Stimulated activated naive CD8-positive, alpha-beta T cell treated with anti-CD3 and anti-CD28 coated beads, Interleukin-15, Interleukin-2, amounts not matched to agents 100 ng/mL and 50 ng/mL, for 24 hours (primary cell): ENCODE measurements around the gene IGF2.

Source experiments
- H3K27ac Mint-ChIP-seq: one replicate; pipeline ENCODE4 v1.8.0; 2021; ENCODE audit warnings: mild to moderate bottlenecking, mixed read lengths
- H3K27me3 Mint-ChIP-seq: one replicate; pipeline ENCODE4 v1.8.0; 2021; ENCODE audit warnings: mixed read lengths
- H3K36me3 Mint-ChIP-seq: one replicate; pipeline ENCODE4 v1.8.0; 2021; ENCODE audit warnings: low read depth, mixed read lengths
- H3K4me1 Mint-ChIP-seq: one replicate; pipeline ENCODE4 v1.8.0; 2021; ENCODE audit warnings: low read depth, mixed read lengths
- H3K4me3 Mint-ChIP-seq: one replicate; pipeline ENCODE4 v1.8.0; 2021; ENCODE audit warnings: mild to moderate bottlenecking, mixed read lengths
- H3K9me3 Mint-ChIP-seq: one replicate; pipeline ENCODE4 v1.8.0; 2021; ENCODE audit warnings: mixed read lengths

IGF2 gene

GRCh38 chr11:2175659-2176058, 36.5 kb upstream of the IGF2 start:
- no peak overlapping the region for H3K27ac Mint-ChIP-seq
- H3K36me3 Mint-ChIP-seq, result no peaks in the 10 kb centered on the region
- H3K27me3 Mint-ChIP-seq, result no peaks in the 10 kb centered on the region
- H3K9me3 Mint-ChIP-seq, result no peaks in the 10 kb centered on the region
- no peak overlapping the region for H3K4me3 Mint-ChIP-seq
- H3K4me1 Mint-ChIP-seq, result no peaks in the 10 kb centered on the region

DNA sequence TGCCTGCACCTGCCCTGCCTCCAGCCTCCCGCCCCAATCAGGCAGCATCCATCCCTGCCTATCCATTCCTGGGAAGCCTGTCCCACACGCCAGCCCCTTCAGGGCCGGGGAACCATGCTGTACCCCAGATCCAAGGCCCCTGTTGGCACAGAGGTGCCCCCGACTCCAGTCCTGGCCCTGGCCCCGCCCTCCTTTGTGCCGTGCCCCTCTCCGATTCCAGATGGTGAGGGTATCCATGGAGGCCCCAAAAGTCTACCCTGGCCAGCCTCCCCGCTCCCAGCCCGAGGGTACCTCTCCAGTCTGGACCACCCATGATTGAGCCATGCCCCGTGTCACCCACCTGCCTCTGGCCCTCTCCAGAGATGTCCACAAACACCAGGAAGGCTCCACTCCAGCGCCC, 35.2 kb upstream of the IGF2 start:
- Mint-ChIP-seq H3K36me3 (no peaks in the 10 kb centered on the region), H3K9me3 (no peaks in the 10 kb centered on the region), H3K4me3 (no peak overlapping the region), H3K4me1 (no peaks in the 10 kb centered on the region), H3K27ac (no peak overlapping the region), H3K27me3 (no peaks in the 10 kb centered on the region)

DNA sequence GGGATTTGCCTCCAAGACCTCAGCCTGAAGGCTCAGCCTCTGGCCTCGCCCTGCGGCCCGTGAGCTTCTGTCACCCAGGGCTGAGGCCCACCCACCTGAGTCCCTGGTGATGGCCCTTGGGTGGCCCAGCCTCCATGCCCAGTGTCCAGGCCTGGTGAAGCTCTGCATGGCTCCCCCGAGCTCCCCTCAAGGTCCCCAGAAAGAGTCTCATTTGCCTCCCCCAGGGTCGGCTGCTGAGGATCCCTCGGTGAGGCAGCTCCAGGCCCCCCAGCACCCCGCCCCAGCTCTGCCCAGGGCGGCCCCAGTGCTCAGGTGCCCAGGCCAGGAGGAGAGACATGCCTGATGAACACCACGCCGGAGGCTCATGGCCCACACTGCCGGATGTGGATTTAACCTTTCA, 34.6 kb upstream of the IGF2 start:
- Mint-ChIP-seq H3K9me3 (no peaks in the 10 kb centered on the region), H3K36me3 (no peaks in the 10 kb centered on the region), H3K27ac (no peak overlapping the region)

DNA sequence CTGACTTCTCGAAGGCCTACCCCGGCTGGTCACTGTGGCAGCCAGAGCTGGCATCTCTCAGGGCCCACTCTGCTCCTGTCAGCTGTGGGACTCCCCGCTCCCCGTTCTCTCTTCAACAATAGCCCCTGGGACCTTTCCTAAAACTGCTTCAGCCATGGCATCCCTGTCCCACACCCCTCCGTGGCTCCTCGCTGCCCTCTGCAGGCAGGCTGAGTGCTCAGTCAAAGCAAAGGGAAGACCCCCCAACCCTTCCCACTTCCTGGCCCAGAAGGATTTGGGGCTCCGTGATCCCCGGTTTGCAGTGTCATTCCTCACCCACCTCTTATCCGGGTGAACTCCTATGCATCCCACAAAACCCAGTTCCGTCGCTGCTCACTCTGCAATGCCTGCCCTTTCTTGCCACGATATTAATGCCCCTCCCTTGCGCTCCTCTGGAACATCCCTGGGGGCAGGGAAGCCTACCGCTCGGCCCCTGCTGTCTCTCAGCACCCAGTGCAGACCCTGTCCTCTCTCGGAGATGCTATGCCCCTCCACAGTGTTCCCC, 34.0 kb upstream of the IGF2 start:
- Mint-ChIP-seq H3K4me1 (no peaks in the 10 kb centered on the region), H3K36me3 (no peaks in the 10 kb centered on the region)

More for the DNA sequence above, 34.6 kb upstream of the IGF2 start:
- Mint-ChIP-seq H3K4me3 (no peak overlapping the region), H3K4me1 (no peaks in the 10 kb centered on the region), H3K27me3 (no peaks in the 10 kb centered on the region)

GRCh38 chr11:2172676-2173075, 33.5 kb upstream of the IGF2 start:
- Mint-ChIP-seq H3K36me3 (no peaks in the 10 kb centered on the region), H3K9me3 (no peaks in the 10 kb centered on the region), H3K4me1 (no peaks in the 10 kb centered on the region), H3K27ac (no peak overlapping the region), H3K4me3 (no peak overlapping the region), H3K27me3 (no peaks in the 10 kb centered on the region)

More for the DNA sequence above, 34.0 kb upstream of the IGF2 start:
- Mint-ChIP-seq H3K27me3 (no peaks in the 10 kb centered on the region), H3K4me3 (no peak overlapping the region), H3K27ac (no peak overlapping the region), H3K9me3 (no peaks in the 10 kb centered on the region)

- Mint-ChIP-seq H3K4me3 (no peak within 1 kb of the TSS), H3K27ac (no peak within 1 kb of the TSS), H3K9me3 (no peaks in the 10 kb centered on the region), H3K27me3 (no peaks in the 10 kb centered on the region), H3K36me3 (no peaks in the 10 kb centered on the region), H3K4me1 (no peaks in the 10 kb centered on the region)
Measured at GRCh38 chr11:2171591-2172003, 32.4 kb upstream of the IGF2 start, which contains the start of gene TH. Gene TH (minus strand): TSS chr11:2171815. CDS start chr11:2171786, 29 bp downstream.

DNA sequence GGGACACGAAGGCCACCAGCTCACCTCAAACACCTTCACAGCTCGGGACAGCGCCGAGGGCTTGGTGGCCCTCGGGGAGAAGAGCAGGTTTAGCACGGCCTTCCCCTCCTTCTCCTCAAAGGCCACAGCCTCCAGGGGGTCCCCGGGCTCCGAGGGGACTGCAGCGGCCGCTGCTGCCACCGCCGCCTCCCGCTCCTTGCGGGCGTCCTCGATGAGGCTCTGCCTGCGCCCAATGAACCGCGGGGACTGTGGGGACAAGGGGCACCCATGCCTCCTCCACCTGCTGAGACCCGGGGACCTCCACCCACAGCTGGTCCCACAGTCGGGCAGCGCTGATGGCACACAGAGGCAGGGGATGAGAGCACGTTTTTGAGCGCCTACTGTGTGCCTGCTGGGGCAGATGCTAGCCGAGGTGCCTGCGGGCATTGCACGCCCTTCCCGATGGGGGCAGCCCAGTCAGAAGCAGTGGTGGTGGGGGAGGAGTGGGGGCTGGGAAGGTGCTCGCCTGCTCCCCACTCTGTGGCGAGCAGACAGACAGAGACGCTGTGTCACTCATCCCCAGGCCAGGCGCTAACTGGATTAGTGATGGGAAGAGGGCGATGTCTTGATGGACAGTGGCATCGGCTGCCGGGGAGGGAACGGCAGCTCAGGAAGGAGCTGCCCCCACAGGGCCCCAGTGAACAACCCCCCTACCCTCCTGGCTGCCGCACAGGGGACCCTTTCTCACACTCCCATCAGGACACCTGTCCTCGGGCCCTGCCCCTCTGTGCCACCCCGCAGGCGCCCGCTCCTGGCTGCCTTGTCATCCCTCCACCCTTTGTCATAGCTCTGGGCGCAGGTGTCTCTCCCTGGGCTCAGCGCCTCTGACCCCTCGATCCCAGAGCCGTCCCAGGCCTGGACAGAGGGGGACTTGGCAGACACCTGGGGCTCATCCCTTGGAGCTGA, 30.7 kb upstream of the IGF2 start:
- Mint-ChIP-seq H3K27me3 (no peaks in the 10 kb centered on the region), H3K27ac (no peak overlapping the region), H3K9me3 (no peaks in the 10 kb centered on the region), H3K4me1 (no peaks in the 10 kb centered on the region), H3K36me3 (no peaks in the 10 kb centered on the region), H3K4me3 (no peak overlapping the region)

GRCh38 chr11:2169005-2169378, 29.8 kb upstream of the IGF2 start:
- no peaks in the 10 kb centered on the region for H3K27me3 Mint-ChIP-seq
- H3K36me3 Mint-ChIP-seq, result no peaks in the 10 kb centered on the region
- H3K27ac Mint-ChIP-seq, result no peak overlapping the region
- H3K9me3 Mint-ChIP-seq, result no peaks in the 10 kb centered on the region
- H3K4me1 Mint-ChIP-seq, result no peaks in the 10 kb centered on the region
- no peak overlapping the region for H3K4me3 Mint-ChIP-seq

DNA sequence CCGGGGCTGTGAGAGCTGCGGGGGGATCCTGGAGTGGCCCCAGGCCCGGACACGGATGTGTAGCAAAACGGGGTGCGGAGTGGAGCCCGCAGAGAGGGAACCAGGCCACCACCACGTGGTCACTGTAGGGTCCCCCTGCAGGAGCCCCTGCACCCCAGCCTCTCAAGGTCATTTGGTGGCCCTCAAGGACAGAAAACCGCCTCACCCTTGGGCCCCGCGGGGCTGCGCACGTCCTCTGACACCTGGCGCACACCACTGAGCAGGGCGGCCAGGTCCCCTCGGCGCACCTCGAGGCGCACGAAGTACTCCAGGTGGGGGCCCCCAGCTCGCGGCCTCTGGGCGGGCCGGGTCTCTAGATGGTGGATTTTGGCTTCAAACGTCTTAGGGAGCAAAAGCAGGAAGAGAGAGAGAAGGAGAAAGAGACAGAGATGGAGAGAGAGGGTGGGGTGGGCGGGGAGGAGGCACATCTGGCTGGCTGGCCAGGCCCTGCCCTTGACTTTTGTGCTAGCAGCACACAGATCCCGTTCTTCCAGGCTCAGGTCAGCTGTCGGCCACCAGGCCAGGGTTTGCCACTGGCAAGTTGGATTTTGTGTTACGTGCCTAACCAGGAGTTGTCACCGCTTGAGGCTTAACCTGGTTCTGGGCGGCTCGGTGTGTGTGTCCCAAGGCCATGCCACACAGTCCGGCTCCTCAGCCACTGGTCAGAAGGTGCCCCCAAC, 29.3 kb upstream of the IGF2 start:
- Mint-ChIP-seq H3K4me1 (no peaks in the 10 kb centered on the region), H3K36me3 (no peaks in the 10 kb centered on the region), H3K4me3 (no peak overlapping the region), H3K27me3 (no peaks in the 10 kb centered on the region), H3K27ac (no peak overlapping the region), H3K9me3 (no peaks in the 10 kb centered on the region)

GRCh38 chr11:2167141-2168045, 28.2 kb upstream of the IGF2 start:
- H3K27me3 Mint-ChIP-seq, result no peaks in the 10 kb centered on the region
- H3K36me3 Mint-ChIP-seq, result no peaks in the 10 kb centered on the region
- H3K4me3 Mint-ChIP-seq, result no peak overlapping the region
- H3K4me1 Mint-ChIP-seq, result no peaks in the 10 kb centered on the region
- no peaks in the 10 kb centered on the region for H3K9me3 Mint-ChIP-seq
- no peak overlapping the region for H3K27ac Mint-ChIP-seq

- no peaks in the 10 kb centered on the region for H3K27me3 Mint-ChIP-seq
- H3K9me3 Mint-ChIP-seq, result no peaks in the 10 kb centered on the region
- no peaks in the 10 kb centered on the region for H3K36me3 Mint-ChIP-seq
- no peak overlapping the region for H3K27ac Mint-ChIP-seq
- H3K4me1 Mint-ChIP-seq, result no peaks in the 10 kb centered on the region
- no peak overlapping the region for H3K4me3 Mint-ChIP-seq
Measured at GRCh38 chr11:2166091-2166851, 27.1 kb upstream of the IGF2 start.

- no peak overlapping the region for H3K4me3 Mint-ChIP-seq
- no peaks in the 10 kb centered on the region for H3K4me1 Mint-ChIP-seq
- no peaks in the 10 kb centered on the region for H3K9me3 Mint-ChIP-seq
- no peaks in the 10 kb centered on the region for H3K36me3 Mint-ChIP-seq
- no peak overlapping the region for H3K27ac Mint-ChIP-seq
- H3K27me3 Mint-ChIP-seq, result no peaks in the 10 kb centered on the region
Measured at GRCh38 chr11:2165571-2165970, 26.4 kb upstream of the IGF2 start.

GRCh38 chr11:2164861-2165555, 25.8 kb upstream of the IGF2 start:
- Mint-ChIP-seq H3K36me3 (no peaks in the 10 kb centered on the region), H3K4me1 (no peaks in the 10 kb centered on the region), H3K9me3 (no peaks in the 10 kb centered on the region), H3K27ac (no peak overlapping the region), H3K27me3 (no peaks in the 10 kb centered on the region), H3K4me3 (no peak overlapping the region)
